Suprapubic skin (tissue), 4 donors: ENCODE results near the gene IQCK.

ENCODE experiments used
- EP300 ChIP-seq: sonication (generic); formaldehyde crosslinking; IDR thresholded peaks from one replicate; pipeline ENCODE4 v1.6.1; 2017; ENCODE audit warnings: antibody characterized with exemption
- POLR2A ChIP-seq, 2 donors: fragments of 450-650 bp; IDR thresholded peaks; one replicate each; pipeline ENCODE4 v1.6.1; 2017; ENCODE audit warnings: antibody characterized with exemption in 2 of 2, mild to moderate bottlenecking in 2 of 2, moderate library complexity in 2 of 2
- POLR2AphosphoS5 ChIP-seq, 3 donors: sonication (generic); formaldehyde crosslinking; IDR thresholded peaks; one replicate each; pipeline ENCODE4 v1.6.1; 2017; ENCODE audit warnings: antibody characterized with exemption in 3 of 3
- TF ChIP-seq, protein P1 (sequence below), 2 donors: fragments of 200-600 bp in 1 of 2; fragments of 450-650 bp in 1 of 2; sonication (generic) in 1 of 2; IDR thresholded peaks; one replicate each; pipeline ENCODE4 v1.5.1; 2016 to 2019; ENCODE audit warnings: antibody characterized with exemption in 2 of 2, mild to moderate bottlenecking in 1 of 2, moderate library complexity in 1 of 2

DNA sequence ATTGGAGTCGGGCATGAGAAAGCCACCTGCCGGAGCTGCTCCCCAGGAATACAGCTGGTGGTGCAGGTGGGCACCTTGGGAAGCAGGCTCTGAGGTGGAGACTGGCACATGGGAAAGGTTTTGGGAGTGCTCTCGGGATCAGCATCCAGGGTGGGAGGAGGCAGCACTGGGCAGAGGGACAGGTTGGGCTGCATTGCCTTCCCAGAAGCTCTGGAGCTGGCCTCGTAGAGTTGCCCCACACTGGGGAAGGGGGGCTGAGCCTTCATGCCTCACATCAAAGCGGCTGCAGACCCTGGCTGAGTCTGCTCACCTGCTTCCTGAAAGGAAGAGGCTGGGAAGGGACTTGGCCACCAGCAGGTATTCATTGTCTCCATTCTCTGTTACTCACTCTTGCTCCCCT lies 180.1 kb downstream of the IQCK start:
- TF ChIP-seq, protein P1, sequence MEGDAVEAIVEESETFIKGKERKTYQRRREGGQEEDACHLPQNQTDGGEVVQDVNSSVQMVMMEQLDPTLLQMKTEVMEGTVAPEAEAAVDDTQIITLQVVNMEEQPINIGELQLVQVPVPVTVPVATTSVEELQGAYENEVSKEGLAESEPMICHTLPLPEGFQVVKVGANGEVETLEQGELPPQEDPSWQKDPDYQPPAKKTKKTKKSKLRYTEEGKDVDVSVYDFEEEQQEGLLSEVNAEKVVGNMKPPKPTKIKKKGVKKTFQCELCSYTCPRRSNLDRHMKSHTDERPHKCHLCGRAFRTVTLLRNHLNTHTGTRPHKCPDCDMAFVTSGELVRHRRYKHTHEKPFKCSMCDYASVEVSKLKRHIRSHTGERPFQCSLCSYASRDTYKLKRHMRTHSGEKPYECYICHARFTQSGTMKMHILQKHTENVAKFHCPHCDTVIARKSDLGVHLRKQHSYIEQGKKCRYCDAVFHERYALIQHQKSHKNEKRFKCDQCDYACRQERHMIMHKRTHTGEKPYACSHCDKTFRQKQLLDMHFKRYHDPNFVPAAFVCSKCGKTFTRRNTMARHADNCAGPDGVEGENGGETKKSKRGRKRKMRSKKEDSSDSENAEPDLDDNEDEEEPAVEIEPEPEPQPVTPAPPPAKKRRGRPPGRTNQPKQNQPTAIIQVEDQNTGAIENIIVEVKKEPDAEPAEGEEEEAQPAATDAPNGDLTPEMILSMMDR (IDR thresholded peaks at IDR 0.05): no peak
- TF ChIP-seq POLR2AphosphoS5 (IDR thresholded peaks at IDR 0.05): no peak
- TF ChIP-seq POLR2A (IDR thresholded peaks at IDR 0.05): no peak
- no peak for TF ChIP-seq EP300
